ENCODE measurements around the gene OTOGL. TPM values are rescaled to one million over a fixed set of nuclear protein-coding genes. Genes with fewer than 3 reads are reported as not detected.

Gene OTOGL, protein sequence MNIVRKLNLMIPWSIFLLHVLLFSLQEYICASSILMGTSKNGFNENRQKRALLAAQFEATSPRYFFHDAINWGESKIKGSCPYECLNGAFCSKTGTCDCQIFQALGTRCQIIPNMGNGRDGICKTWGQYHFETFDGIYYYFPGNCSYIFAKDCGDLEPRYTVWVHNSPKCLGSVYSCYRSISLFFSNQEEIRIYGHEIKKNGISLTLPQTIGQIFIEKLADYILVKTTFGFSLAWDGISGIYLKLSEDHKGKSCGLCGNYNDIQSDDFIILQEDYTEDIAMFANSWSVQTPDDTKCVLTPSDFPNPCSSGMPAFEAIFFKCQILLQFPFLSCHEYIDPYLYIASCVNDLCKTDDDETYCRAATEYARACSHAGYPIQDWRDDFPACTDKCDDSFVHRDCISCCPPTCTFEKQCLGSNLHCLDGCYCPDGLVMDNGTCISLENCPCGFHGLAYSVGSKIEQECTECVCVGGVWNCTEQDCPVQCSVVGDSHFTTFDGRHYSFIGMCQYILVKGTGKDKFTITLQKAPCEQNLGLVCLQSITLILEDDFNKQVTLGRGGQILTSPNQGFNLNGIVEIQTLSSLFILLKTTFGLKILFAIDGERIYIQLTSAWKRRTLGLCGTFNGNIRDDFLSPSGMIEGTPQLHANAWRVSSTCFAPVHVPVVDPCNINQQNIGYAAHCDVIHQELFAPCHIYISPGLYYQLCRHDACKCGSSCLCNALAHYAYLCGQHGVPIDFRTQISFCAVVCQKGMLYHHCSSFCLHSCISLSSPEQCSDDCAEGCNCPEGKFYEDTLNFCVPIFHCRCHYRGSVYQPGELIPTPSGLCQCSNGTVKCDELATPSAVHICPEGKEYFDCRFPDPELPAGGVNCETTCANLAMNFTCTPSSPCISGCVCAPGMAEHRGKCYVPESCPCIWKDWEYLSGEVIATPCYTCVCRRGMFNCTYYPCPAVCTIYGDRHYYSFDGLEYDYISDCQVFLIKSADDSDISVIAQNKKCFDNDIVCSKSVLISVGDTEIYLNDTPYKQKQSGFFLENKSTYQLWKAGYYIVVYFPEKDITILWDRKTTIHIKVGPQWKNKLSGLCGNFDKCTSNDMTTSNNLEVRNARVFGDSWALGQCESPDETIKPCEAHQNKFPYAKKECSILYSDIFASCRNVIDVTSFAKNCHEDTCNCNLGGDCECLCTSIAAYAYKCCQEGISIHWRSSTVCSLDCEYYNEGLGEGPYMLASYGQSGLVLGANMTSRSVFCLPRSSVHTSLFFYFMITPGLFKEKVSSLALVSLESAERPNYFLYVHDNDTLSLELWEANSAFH (N-terminal part only)
- total RNA-seq, result under 1 TPM; 0.19 to 0.63 (median 0.37) TPM

GRCh38 chr12:80099259-80099658, at the start of gene OTOGL:
OTOGL (plus strand) TSS chr12:80099537; CDS start chr12:80209432, 109,895 bp downstream.
- TF ChIP-seq CTCF (IDR thresholded peaks at IDR 0.05), result no peak
- DNase-seq (ENCODE audit: low spot score), result no peak
- no peak for ATAC-seq (ENCODE audit: low FRiP score)

- DNase-seq (ENCODE audit: low spot score), result no peak
- no peak for ATAC-seq (ENCODE audit: low FRiP score)
- TF ChIP-seq CTCF (IDR thresholded peaks at IDR 0.05), result no peak
These were observed 49.1 kb upstream of the OTOGL start for GRCh38 chr12:80050236-80050635.

- no peak for TF ChIP-seq CTCF (IDR thresholded peaks at IDR 0.05)
- DNase-seq (ENCODE audit: low spot score), result no peak
- peak; percentile 83 for ATAC-seq (ENCODE audit: low FRiP score)
These were observed 46.1 kb upstream of the OTOGL start for GRCh38 chr12:80053051-80053790.

GRCh38 chr12:80056232-80056631, 43.1 kb upstream of the OTOGL start:
- ATAC-seq (ENCODE audit: low FRiP score) (no peak), DNase-seq (ENCODE audit: low spot score) (no peak)
- TF ChIP-seq CTCF (IDR thresholded peaks at IDR 0.05), result no peak

DNA sequence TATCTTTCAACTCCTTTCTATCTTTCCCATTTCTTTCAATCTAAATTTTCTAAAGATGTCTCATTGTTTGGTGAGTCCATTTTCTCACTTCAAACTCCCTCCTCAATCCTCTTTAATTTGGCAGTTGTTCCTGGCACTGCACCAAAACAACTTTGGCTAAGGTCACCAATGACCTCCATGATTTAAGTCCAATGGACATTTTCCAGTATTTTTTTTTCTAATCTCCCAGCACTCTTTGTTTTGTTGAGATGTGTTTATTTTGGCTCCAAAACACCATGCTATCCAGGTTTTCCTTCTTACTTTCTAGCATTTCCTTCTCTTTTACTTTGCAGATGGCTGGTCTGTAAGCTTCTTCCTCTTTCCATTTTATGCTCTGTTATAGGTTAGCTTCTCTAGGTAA, 42.5 kb upstream of the OTOGL start:
- DNase-seq (ENCODE audit: low spot score) (no peak), ATAC-seq (ENCODE audit: low FRiP score) (no peak)
- TF ChIP-seq CTCF (IDR thresholded peaks at IDR 0.05), result no peak

DNA sequence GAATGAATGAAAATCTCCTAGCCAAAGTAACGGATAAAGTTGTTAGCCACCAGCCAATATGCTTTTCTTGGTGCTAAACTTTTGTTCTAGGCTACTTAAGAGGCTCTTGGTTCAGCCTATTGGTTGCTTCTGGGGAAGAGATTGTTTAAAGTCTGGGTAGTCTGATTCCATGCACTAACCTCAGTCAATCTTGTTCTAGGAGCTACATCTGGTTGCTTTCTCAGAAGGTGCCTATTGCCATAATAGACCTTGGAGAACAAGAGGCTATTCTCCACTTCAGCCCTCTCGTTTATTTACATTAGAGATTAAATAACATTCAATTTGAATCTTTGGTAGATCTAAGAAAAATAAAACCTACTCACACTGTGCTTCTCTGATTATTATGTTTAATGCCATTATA, 40.8 kb upstream of the OTOGL start:
- DNase-seq (ENCODE audit: low spot score) (no peak), ATAC-seq (ENCODE audit: low FRiP score) (no peak)
- TF ChIP-seq CTCF (IDR thresholded peaks at IDR 0.05), result no peak
